GM19463 (cell line): ENCODE results near the gene FRG2.
"Not testable (repeated sequence)": the region's sequence is repeated elsewhere in the genome, so short reads cannot be mapped to it uniquely, and the experiment has no call there.

Experiments used
- ATAC-seq: cut with Tn5 transposase; IDR thresholded peaks from one replicate; pipeline ENCODE4 v1.9.1; 2021; ENCODE audit warnings: mild to moderate bottlenecking, moderate library complexity; ENCODE audit not compliant: unreplicated experiment

Gene FRG2

GRCh38 chr4:190016369-190017289 is 10.4 kb downstream of the FRG2 start:
- no peak for ATAC-seq

- ATAC-seq = no peak
Observed at GRCh38 chr4:190015538-190016368, 11.3 kb downstream of the FRG2 start.

DNA sequence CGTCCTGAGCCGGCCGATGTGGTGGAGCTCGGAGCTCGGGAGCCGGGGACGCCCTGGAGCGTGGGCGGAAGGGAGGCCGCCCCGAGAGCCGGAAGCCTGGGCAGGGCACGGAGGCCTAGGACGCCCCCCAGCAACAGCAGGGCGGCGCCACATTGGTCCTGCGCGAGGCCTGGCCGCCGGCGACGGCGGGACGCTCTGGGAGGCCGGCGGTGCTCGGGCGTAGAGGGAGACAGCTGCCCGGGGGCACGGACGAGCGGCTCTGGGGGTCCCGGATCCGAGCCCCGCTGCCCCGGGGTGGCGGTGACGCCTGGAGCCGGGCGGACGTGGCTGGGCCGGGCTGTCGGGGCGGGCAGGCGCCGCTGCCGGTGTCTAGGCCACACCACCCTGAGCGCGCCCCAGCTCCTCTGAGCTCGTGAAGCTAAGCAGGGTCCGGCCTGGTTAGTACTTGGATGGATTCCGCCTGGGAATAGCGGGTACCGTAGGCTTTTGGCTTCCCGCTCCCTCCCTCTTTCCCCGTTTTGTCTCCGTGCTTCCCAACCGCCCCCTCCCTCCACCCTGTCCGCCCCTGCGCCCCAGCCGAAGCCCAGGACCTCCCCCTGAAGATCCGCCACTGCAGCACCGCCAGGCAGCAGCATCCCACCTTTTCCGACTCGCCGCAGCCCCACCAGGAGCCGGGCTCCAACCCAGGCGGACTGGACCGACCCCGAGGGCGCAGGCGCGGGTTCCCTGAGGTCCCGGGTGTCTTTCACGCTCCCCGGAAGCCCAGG is 12.1 kb downstream of the FRG2 start:
- no peak for ATAC-seq

GRCh38 chr4:189989941-189990340 is 37.1 kb downstream of the FRG2 start:
- ATAC-seq = not testable (repeated sequence)

- no peak for ATAC-seq
Observed at GRCh38 chr4:189988877-189989431, 38.1 kb downstream of the FRG2 start.

DNA sequence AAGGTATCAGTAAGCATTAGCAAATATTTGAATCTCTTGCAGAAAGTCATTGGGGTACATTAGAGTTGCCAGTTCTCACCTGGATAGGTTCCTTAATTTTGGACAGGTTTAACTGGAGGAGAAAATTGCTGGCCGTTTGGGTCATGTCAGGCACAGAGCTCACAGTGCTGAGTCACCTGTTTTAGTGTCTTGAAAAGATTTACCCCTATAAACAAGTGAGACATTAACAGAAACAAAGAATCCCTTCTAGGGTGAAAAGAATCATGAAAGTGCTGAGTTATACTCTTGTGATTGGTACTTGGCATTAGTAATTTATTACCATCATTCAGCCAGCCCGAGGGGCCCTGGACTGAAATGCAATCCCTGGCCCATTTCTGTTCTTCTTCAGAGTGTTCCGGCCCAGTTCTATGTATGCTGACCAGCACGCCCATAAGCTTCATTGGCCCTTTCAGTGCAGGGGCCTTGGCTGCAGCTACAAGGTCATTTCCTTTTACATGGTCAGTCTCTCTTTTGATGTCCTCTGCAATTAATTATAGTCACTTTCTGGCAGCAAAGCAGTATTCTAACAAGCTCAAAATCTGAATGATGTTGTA is 41.3 kb downstream of the FRG2 start:
- not testable (repeated sequence) for ATAC-seq

DNA sequence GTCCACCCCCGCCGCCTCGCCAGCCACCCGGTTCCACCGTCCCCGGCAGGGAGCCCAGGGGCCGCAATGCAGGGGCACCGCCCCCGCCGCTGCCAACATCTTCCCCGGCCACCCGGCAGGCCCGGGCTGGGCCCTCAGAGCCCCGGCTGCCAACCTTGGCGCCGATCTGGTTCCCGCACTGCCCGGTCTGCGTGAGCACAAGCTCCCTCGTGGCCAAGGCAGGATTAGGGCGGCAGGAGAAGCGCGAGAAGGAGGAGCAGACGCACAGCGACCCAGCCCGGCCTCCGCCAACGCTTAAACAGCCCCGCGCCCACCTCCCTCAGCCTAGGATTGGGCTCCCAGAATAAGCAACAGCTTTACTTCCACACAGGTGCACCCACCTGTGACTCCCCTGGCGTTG is 42.4 kb downstream of the FRG2 start:
- ATAC-seq = not testable (repeated sequence)

GRCh38 chr4:189983916-189984526 is 43.0 kb downstream of the FRG2 start:
- ATAC-seq = not testable (repeated sequence)

DNA sequence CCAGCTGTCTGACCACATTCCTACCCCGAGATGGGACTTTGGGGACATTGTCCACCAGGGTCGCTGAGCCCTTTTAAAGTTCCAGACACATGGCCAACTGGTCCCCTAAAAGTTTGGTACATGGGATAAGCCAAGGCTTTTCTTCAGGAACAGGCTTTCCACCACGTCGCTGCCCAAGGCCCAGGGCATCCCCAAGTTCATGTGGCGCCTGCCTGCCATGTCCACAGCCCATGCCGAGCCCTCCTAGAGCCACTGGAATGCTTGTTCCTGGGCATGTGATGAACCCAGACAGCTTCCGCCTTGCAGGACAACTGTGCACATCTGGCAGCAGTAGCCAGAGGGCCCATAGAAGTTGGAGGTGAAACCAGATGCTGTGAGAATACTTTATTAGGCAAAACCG is 45.1 kb downstream of the FRG2 start:
- ATAC-seq = no peak

GRCh38 chr4:189980292-189980691 is 46.8 kb downstream of the FRG2 start:
- ATAC-seq = not testable (repeated sequence)

GRCh38 chr4:189979196-189980047 is 47.6 kb downstream of the FRG2 start:
- ATAC-seq = no peak
